ENCODE results near the gene RETREG1.
"Not testable (repeated sequence)": the region's sequence is repeated elsewhere in the genome, so short reads cannot be mapped to it uniquely, and the experiment has no call there.

Gene RETREG1

DNA sequence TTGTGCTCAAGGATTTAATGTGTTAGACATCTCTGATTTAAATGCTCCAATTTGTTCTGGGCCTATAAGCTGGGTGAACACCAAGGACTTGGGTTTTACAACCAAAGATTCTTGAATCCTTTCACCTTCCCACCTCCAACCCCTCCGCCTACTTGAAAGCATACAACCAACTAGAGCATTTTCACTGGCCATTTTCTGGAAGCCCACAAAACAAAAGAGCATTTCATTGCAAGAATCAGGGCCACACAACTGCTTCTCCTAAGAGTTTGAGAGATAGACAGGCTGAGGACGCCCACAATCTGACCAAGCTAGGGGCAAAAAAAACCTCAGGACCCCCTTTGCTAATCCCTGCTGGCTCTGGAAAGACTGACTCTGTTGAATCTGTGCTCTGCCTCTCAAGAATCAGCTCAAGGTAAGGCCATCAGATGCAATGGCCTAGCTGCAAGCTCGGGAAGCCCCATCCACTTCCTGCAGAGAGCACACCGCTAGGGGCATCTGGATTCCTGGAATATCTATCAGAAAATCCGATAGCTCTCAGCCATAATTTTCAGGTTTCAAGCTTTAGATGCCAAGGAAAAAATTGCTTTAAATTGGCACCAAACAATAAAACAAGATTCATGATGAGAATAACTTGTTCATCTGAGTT lies 57.7 kb downstream of the RETREG1 start:
- in situ Hi-C loops (cut with MboI; ENCODE audit: low sequenced_read_pairs) = no loop called here

GRCh38 chr5:16557477-16557876 lies 59.3 kb downstream of the RETREG1 start:
- in situ Hi-C loops (cut with MboI; ENCODE audit: low sequenced_read_pairs) = no loop called here

- in situ Hi-C loops (cut with MboI; ENCODE audit: low sequenced_read_pairs) = no loop called here
Measured at GRCh38 chr5:16554110-16554509, 62.7 kb downstream of the RETREG1 start.

- in situ Hi-C loops (cut with MboI; ENCODE audit: low sequenced_read_pairs) = no loop called here
Measured at GRCh38 chr5:16552666-16553343, 64.0 kb downstream of the RETREG1 start.

DNA sequence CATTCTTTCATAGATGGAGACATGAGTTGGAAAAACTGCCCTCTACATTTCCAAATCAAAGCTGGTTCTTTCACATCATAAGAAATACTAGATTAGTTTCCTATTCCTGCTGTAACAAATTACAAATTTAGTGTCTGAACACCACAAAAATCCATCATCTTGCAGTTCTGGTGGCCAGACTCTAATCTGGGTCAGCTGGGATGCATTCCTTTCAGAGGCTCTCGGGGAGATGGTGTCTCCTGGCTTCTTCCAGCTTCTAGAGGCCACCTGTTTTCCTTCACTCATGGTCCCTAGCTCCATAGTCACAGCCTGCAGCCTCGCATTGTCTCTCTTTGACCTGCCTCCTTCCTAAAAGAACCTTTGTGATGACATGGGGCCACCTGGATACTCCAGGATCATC lies 65.2 kb downstream of the RETREG1 start:
- in situ Hi-C loops (cut with MboI; ENCODE audit: low sequenced_read_pairs) = no loop called here

GRCh38 chr5:16550316-16550952 lies 66.4 kb downstream of the RETREG1 start:
- in situ Hi-C loops (cut with MboI; ENCODE audit: low sequenced_read_pairs) = no loop called here

DNA sequence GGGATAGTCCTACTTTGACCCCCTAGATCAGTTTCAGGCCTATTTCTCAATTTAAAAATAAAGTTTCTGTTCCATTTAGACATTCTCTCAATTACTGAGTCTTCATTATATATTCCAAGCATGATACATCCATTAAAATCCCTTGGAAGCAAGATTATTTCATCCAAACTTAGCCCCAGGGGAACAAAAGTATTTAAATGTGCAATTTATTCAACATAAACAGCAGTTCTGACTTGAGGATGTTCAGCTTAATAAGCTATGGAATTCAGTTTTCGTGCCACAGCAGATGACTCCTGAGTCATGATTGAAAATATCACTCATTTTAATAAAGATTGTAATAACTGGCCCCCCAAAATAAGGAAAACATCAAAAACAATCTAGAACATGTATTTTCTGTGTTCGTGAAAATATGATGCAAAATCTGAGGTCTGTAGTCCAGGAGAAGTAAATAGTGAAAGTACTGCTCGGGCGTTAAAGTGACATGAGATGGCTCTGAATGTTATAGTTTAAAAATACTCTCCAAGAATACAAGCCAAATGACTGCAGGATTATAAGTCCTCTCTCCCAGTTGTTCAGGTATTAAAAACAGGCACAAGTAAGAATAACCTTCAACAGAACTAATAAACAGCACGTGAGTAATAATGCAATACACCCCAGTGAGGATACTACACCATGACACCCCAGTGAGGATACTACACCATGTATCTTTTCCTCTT lies 67.1 kb downstream of the RETREG1 start:
- in situ Hi-C loops (cut with MboI; ENCODE audit: low sequenced_read_pairs) = no loop called here

DNA sequence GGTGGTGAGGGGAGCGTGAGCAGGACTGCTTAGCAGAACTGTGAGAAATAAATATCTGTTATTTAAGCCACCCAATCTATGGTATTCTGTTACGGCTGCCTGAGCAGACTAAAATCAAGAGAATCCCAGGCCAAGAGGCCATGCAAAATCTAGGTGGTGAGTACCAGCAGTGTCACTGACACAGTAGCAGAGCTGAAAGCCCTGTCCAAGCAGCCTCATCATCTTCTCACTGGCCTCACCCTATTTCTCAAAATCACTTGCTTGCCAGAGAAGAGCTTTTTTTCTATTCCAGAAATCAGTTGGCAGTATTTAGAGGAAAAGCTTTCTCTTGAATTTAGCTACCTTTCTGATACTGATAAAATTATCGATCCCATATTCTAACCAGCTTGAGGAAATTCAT lies 68.0 kb downstream of the RETREG1 start:
- in situ Hi-C loops (cut with MboI; ENCODE audit: low sequenced_read_pairs) = no loop called here

DNA sequence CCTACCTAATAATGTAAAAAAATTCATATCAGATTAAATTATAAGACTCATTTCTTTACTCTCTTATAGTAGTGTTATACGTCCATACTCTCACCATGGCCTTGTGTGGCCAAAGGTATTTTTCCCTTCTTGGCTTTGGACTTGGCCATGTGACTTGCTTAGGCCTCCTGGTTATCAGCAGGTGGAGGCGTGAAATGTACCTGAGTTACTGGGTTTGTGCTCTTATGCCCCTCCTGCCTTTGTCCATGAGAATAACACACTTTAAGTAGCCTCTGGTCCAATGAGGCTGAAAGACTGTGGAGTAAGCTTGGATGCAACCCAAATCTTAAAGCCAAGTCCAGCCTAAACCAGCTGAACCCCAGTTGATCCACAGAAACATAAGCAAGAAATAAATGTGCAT lies 68.7 kb downstream of the RETREG1 start:
- in situ Hi-C loops (cut with MboI; ENCODE audit: low sequenced_read_pairs) = no loop called here

GRCh38 chr5:16547200-16547842 lies 69.5 kb downstream of the RETREG1 start:
- in situ Hi-C loops (cut with MboI; ENCODE audit: low sequenced_read_pairs) = no loop called here

DNA sequence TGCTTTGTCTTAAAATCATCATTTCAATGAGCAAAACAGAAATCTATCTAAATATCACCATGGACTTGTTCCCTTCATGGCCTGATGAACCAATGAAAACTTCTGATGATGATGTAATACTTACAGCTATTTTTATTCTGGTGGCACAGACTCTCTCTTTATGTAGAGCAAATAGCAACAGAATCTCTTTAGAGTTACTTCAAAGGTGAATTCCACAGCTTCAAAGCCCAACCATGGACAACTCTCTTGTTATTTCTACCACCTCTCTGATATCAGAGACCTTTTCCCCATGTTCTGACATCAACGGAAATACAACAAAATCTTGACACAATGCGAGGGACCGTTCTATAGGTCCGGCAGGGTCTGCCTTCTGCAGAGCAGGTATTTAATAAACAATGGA lies 70.1 kb downstream of the RETREG1 start:
- in situ Hi-C loops (cut with MboI; ENCODE audit: low sequenced_read_pairs) = no loop called here

GRCh38 chr5:16544607-16545374 lies 72.0 kb downstream of the RETREG1 start:
- in situ Hi-C loops (cut with MboI; ENCODE audit: low sequenced_read_pairs) = no loop called here

DNA sequence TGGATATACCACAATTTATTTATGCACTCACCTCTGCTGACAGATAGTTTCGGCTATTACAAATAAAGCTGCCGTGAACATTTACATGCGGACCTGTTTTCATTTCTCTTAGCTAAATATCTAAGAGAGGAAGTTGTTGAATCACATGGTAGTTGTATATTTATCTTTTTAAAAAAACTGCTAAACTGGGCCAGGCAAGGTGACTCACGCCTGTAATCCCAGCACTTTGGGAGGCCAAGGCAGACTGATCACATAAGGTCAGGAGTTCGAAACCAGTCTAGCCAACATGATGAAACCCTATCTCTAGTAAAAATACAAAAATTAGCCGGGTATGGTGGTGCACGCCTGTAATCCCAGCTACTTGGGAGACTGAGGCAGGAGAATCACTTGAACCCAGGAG lies 73.6 kb downstream of the RETREG1 start:
- in situ Hi-C loops (cut with MboI; ENCODE audit: low sequenced_read_pairs) = not testable (repeated sequence)

DNA sequence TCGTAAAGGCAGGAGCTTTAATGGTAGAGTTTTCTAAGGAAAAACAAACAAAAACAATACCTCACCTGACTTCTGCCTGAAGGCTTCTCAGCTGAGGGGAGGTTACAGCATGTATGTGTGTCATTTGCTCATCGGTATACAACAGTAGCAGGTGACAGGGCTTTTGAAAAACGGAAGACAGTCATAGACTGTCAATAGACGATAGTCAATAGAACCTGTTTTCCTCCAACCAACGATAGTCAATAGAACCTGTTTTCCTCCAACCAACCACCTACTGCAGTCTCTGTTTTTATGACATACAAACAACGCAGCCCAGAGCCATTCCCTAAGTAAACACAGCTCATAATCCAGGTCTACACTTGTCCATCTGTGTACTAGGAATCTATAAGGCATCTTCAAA lies 74.6 kb downstream of the RETREG1 start:
- in situ Hi-C loops (cut with MboI; ENCODE audit: low sequenced_read_pairs) = no loop called here

DNA sequence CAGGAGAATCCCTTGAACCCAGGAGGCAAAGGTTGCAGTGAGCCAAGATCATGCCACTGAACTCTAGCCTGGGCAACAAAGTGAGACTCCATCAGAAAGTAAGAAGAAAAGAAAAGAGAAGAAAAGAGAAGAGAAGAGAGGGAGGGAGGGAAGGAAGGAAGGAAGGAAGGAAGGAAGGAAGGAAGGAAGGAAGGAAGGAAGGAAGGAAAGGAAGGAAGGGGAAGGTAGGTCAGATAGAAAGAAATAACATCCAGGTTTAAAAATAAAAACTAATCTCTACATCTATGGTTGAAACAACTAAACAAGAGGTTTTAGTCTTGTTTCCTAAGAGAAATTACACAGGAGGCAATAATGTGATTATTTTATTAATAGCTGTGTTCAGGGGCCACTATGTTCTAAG lies 75.2 kb downstream of the RETREG1 start:
- in situ Hi-C loops (cut with MboI; ENCODE audit: low sequenced_read_pairs) = not testable (repeated sequence)

DNA sequence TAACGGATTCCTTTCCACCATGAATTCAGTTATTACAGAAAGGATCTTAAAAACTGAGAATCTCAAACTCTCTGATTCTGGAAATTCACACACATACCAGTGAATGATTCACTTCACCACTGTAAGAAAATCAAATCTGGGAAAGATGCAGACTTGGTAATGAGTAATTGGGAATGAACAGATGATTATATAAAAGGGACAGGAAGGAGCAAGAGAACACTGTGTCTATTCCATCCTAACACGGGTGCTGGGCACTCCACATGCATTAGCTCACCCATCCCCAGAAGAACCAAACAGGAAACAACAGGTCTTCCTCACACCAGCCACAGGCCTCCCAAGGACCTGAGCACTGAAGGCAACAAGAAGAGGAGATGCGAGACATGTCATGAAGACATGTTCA lies 76.4 kb downstream of the RETREG1 start:
- in situ Hi-C loops (cut with MboI; ENCODE audit: low sequenced_read_pairs) = no loop called here

DNA sequence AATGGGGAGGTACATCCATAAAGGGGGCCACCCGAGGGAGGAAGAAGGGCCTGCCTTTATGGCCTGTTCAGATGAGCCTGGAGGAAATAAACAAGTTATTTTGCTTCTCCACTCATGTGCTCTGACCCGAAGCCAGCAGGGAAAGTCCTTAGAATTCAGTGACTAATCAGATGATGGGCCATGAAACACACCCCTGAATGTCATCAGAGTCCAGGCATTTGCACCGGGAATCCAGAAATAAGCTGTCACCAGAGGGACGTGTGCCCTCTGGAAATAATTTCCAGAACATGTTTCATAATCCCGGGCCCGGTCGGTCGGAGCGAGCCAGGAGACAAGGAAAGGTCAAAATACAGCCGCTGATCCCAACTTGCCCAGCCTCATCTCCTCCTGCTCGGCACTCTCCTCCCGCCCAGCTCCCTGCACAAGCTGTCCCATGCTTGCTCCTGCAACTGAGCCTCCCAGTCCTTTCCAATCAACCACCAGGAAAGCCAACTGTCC lies 77.6 kb downstream of the RETREG1 start:
- in situ Hi-C loops (cut with MboI; ENCODE audit: low sequenced_read_pairs) = no loop called here

GRCh38 chr5:16538006-16538405 lies 78.8 kb downstream of the RETREG1 start:
- in situ Hi-C loops (cut with MboI; ENCODE audit: low sequenced_read_pairs) = no loop called here

DNA sequence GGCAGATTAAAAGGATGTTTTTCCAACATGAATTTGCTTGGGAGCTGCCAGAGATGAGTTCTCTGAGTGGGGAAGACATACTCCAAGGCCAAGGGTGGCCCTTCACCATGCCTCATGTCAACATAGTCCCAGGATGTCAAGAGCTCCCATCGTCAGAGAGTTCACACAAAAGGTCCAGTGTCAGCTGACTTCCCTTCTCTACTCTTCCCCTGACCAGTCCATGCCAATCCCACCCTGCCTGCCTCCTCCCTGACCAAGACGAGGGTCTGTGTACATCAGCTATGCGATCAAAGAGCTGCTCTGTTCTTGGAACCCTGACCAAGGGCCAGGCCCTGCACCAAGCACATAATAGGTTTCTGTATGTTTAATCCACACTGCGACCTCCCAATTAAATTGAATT lies 80.0 kb downstream of the RETREG1 start:
- in situ Hi-C loops (cut with MboI; ENCODE audit: low sequenced_read_pairs) = no loop called here

GRCh38 chr5:16536246-16536645 lies 80.6 kb downstream of the RETREG1 start:
- in situ Hi-C loops (cut with MboI; ENCODE audit: low sequenced_read_pairs) = no loop called here

Measured in HL-60/S4 treated with retinoic acid at 250 ng/mL for 4 days and 3 days (cell line).